MM.1S (cell line): ENCODE data around the gene SYNE4.
A peak's percentile ranks its signal among the peaks of the same experiment; 100 is the strongest.

Experiments
- DNase-seq: peaks from one replicate; pipeline ENCODE4 v3.0.0-alpha.2; 2015
- H2AFZ ChIP-seq: fragments of 300-600 bp; sonication (generic); 2 replicates; pipeline ENCODE4 v1.6.0; 2016; ENCODE audit warnings: antibody characterized with exemption, low read length
- H3F3A ChIP-seq: fragments of 300-600 bp; sonication (generic); 2 replicates; pipeline ENCODE4 v1.6.1; 2016; ENCODE audit warnings: mild to moderate bottlenecking, antibody characterized with exemption, low read length, moderate library complexity, mixed read lengths; ENCODE audit not compliant: insufficient read depth
- H3K27ac ChIP-seq: fragments of 300-600 bp; sonication (generic); 2 replicates; pipeline ENCODE4 v1.5.1; 2016; ENCODE audit warnings: mild to moderate bottlenecking, low read length
- H3K27me3 ChIP-seq: fragments of 300-600 bp; sonication (generic); replicated peaks from 2 replicates; pipeline ENCODE4 v1.6.0; 2016; ENCODE audit warnings: low read length; ENCODE audit not compliant: insufficient read depth
- H3K36me3 ChIP-seq: fragments of 300-600 bp; sonication (generic); replicated peaks from 2 replicates; pipeline ENCODE4 v1.6.1; 2016; ENCODE audit warnings: mild to moderate bottlenecking, low read length, mixed read lengths; ENCODE audit not compliant: insufficient read depth
- H3K4me1 ChIP-seq: fragments of 300-600 bp; sonication (generic); 2 replicates; pipeline ENCODE4 v1.6.1; 2016; ENCODE audit warnings: low read length, mixed read lengths
- H3K4me2 ChIP-seq: fragments of 300-600 bp; sonication (generic); 2 replicates; pipeline ENCODE4 v1.6.0; 2016; ENCODE audit warnings: low read depth, low read length
- H3K4me3 ChIP-seq: fragments of 300-600 bp; sonication (generic); 2 replicates; pipeline ENCODE4 v1.5.1; 2016; ENCODE audit warnings: low read length, mixed read lengths
- H3K79me2 ChIP-seq: fragments of 300-600 bp; sonication (generic); 2 replicates; pipeline ENCODE4 v1.6.1; 2016; ENCODE audit warnings: mixed run types, low read length, mixed read lengths
- H3K9ac ChIP-seq: fragments of 300-600 bp; sonication (generic); 2 replicates; pipeline ENCODE4 v1.6.1; 2016; ENCODE audit warnings: low read length, mixed read lengths
- H3K9me2 ChIP-seq: fragments of 300-600 bp; sonication (generic); replicated peaks from 2 replicates; pipeline ENCODE4 v1.6.1; 2016; ENCODE audit warnings: mild to moderate bottlenecking, low read length, mixed read lengths; ENCODE audit not compliant: insufficient read depth
- H3K9me3 ChIP-seq: fragments of 300-600 bp; sonication (generic); replicated peaks from 2 replicates; pipeline ENCODE4 v1.6.1; 2016; ENCODE audit warnings: mild to moderate bottlenecking, low read length, mixed read lengths; ENCODE audit not compliant: insufficient read depth
- H4K20me1 ChIP-seq: fragments of 300-600 bp; sonication (generic); 2 replicates; pipeline ENCODE4 v1.6.1; 2016; ENCODE audit warnings: mild to moderate bottlenecking, low read length, moderate library complexity, mixed read lengths; ENCODE audit not compliant: insufficient read depth
- CTCF ChIP-seq: fragments of 300-600 bp; sonication (generic); IDR thresholded peaks from 2 replicates; pipeline ENCODE4 v1.5.1; 2016; ENCODE audit warnings: antibody characterized with exemption, low read length, mixed read lengths
- EZH2 ChIP-seq: fragments of 300-600 bp; sonication (generic); optimal IDR thresholded peaks from 2 replicates; pipeline ENCODE3; 2017; ENCODE audit warnings: low read depth, mild to moderate bottlenecking, antibody characterized with exemption, low read length, mixed read lengths
- EZH2phosphoT487 ChIP-seq: fragments of 300-600 bp; sonication (generic); IDR thresholded peaks from 2 replicates; pipeline ENCODE4 v1.6.1; 2018; ENCODE audit warnings: antibody characterized with exemption, low read length

The SYNE4 gene

GRCh38 chr19:36010402-36010801 lies 1.8 kb upstream of the SYNE4 start:
- no peaks in the 10 kb centered on the region for H3K36me3 ChIP-seq
- no peaks in the 10 kb centered on the region for H4K20me1 ChIP-seq
- peaks cover 5% of the 10 kb centered on the region for H3K4me1 ChIP-seq
- H3K4me2 ChIP-seq = no peak overlapping the region
- H3K27me3 ChIP-seq = no peaks in the 10 kb centered on the region
- no peaks in the 10 kb centered on the region for H3F3A ChIP-seq
- DNase-seq = no peak
- no peak for TF ChIP-seq EZH2
- TF ChIP-seq CTCF = no peak
- H3K27ac ChIP-seq = no peak overlapping the region
- H3K4me3 ChIP-seq = no peak overlapping the region
- no peak overlapping the region for H2AFZ ChIP-seq
- H3K9ac ChIP-seq = no peak overlapping the region
- no peaks in the 10 kb centered on the region for H3K9me3 ChIP-seq
- no peaks in the 10 kb centered on the region for H3K9me2 ChIP-seq
- peaks cover 17% of the 10 kb centered on the region for H3K79me2 ChIP-seq

- no peak overlapping the region for H3K27ac ChIP-seq
- H3K4me1 ChIP-seq = peaks cover 1% of the 10 kb centered on the region
- no peak overlapping the region for H3K9ac ChIP-seq
- no peaks in the 10 kb centered on the region for H3K27me3 ChIP-seq
- H4K20me1 ChIP-seq = no peaks in the 10 kb centered on the region
- H3K9me3 ChIP-seq = no peaks in the 10 kb centered on the region
- H3K36me3 ChIP-seq = no peaks in the 10 kb centered on the region
- no peak overlapping the region for H3K4me3 ChIP-seq
- H2AFZ ChIP-seq = no peak overlapping the region
- no peaks in the 10 kb centered on the region for H3F3A ChIP-seq
- H3K79me2 ChIP-seq = peaks cover 12% of the 10 kb centered on the region
- no peak for DNase-seq
- TF ChIP-seq CTCF = no peak
- TF ChIP-seq EZH2 = no peak
- no peak for TF ChIP-seq EZH2phosphoT487
- peak overlapping the region; percentile 29; the same call in 1 of the 2 replicates for H3K4me2 ChIP-seq
- H3K9me2 ChIP-seq = no peaks in the 10 kb centered on the region
Observed at GRCh38 chr19:36009633-36010379, 1.2 kb upstream of the SYNE4 start.

GRCh38 chr19:36009220-36009619 lies 607 bp upstream of the SYNE4 start:
- Histone ChIP-seq H3K79me2 (peaks cover 9% of the 10 kb centered on the region), H4K20me1 (no peaks in the 10 kb centered on the region), H3K27me3 (no peaks in the 10 kb centered on the region), H3K9ac (no peak overlapping the region), H3K27ac (no peak overlapping the region), H3K36me3 (no peaks in the 10 kb centered on the region), H3K9me3 (no peaks in the 10 kb centered on the region), H3K4me1 (no peaks in the 10 kb centered on the region), H3F3A (no peaks in the 10 kb centered on the region), H3K4me3 (no peak overlapping the region), H3K4me2 (peak overlapping the region; percentile 29; the same call in 1 of the 2 replicates), H2AFZ (no peak overlapping the region), H3K9me2 (no peaks in the 10 kb centered on the region)
- DNase-seq = peak; percentile 31
- TF ChIP-seq EZH2phosphoT487 (no peak), CTCF (no peak), EZH2 (no peak)
